Lung (tissue), 12 donors: ENCODE measurements around the gene CACNA1C. TPM values are rescaled to one million over a fixed set of nuclear protein-coding genes. Genes with fewer than 3 reads are reported as not detected.

Experiments used
- ATAC-seq: fragments of 200-7000 bp; cut with Tn5 transposase; one replicate; pipeline ENCODE4 v1.9.1; 2020; ENCODE audit warnings: moderate number of reproducible peaks; ENCODE audit not compliant: insufficient read depth, low FRiP score
- DNase-seq, 3 donors: peaks; one replicate each; pipeline ENCODE4 v3.0.0-alpha.2; 2013 to 2017
- H3K27ac ChIP-seq, 2 donors: one replicate each; pipeline ENCODE4 v1.5.1; 2013; ENCODE audit warnings: mild to moderate bottlenecking in 2 of 2, moderate library complexity in 2 of 2, control low read depth in 1 of 2, inconsistent platforms in 1 of 2, low read depth in 1 of 2, low read length in 1 of 2
- H3K27me3 ChIP-seq, 3 donors: one replicate each; pipeline ENCODE4 v1.5.1; 2013; ENCODE audit warnings: low read length in 2 of 3; ENCODE audit not compliant: control insufficient read depth in 3 of 3, insufficient read depth in 3 of 3
- H3K36me3 ChIP-seq, 4 donors: one replicate each; pipeline ENCODE4 v1.5.1; 2013; ENCODE audit warnings: low read length in 4 of 4, mild to moderate bottlenecking in 1 of 4, moderate library complexity in 1 of 4; ENCODE audit not compliant: control insufficient read depth in 4 of 4, insufficient read depth in 4 of 4
- H3K4me1 ChIP-seq, 5 donors: one replicate each; pipeline ENCODE4 v1.5.1; 2013; ENCODE audit warnings: low read length in 5 of 5, mild to moderate bottlenecking in 2 of 5, moderate library complexity in 1 of 5; ENCODE audit not compliant: control insufficient read depth in 5 of 5, insufficient read depth in 5 of 5
- H3K4me3 ChIP-seq: one replicate; pipeline ENCODE4 v1.5.1; 2013; ENCODE audit warnings: mild to moderate bottlenecking, control low read depth, moderate library complexity
- H3K9ac ChIP-seq, 2 donors: one replicate each; pipeline ENCODE4 v1.5.1; 2013; ENCODE audit warnings: low read length in 2 of 2, control low read depth in 1 of 2; ENCODE audit not compliant: insufficient read depth in 1 of 2
- H3K9me3 ChIP-seq, 4 donors: one replicate each; pipeline ENCODE4 v1.5.1; 2013; ENCODE audit warnings: low read length in 3 of 4, mild to moderate bottlenecking in 1 of 4, moderate library complexity in 1 of 4; ENCODE audit not compliant: control insufficient read depth in 4 of 4, insufficient read depth in 3 of 4
- WGBS, 2 donors: extraction: QIAGEN DNeasy Blood & Tissue Kit; methylation state at CpG; one replicate each; pipeline ENCODE4 v1.1.7; 2013; 5-methylcytosine and 5-hydroxymethylcytosine counted together
- polyA plus RNA-seq, 2 donors: library from polyadenylated mRNA; stranded (reverse); fragments of 200-250 nt; gene quantifications; one replicate each; pipeline ENCODE4 v1.2.1, GENCODE V29; 2013
- total RNA-seq, 2 donors: library from RNA; depleted of rRNA in 1 of 2; stranded (reverse); fragments of >200 nt in 1 of 2; gene quantifications; one replicate each; pipeline ENCODE4 v1.2.1, GENCODE V29; 2014 to 2021
- TF ChIP-seq, protein P1 (sequence below): IDR thresholded peaks from 2 replicates; pipeline ENCODE4 v1.5.1; 2012; ENCODE audit warnings: mild to moderate bottlenecking; ENCODE audit errors: control extremely low read depth, extremely low read depth
- donor health status: control.
- donor health status: control.
- donor health status: Bipolar disorder and iron deficiency.
- donor health status: healthy.
- donor health status: DM: yes; HTN: yes; CAD: no.

CACNA1C gene
- total and polyA plus RNA-seq, 4 donors: 3.2 to 17.5 (median 7.5) TPM

DNA sequence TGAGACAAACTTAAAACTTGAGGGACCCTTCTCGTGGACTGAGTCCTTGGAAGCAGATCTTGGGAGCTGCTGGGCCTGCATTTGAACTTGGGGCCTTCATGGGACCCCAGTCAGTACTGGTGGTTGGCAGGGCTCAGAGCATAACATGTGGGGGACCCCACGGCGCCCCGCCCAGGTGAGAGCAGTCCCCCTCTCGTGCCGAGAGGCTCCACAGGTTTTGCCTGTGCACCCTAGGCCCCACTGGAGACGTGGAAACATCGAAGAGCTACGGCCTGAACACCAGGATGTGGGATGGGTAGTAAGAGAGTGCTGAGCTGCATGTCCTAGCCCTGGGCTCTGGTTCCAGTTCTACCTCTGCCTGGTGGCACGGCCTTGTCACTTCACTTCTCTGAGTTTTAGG is 84.1 kb downstream of the CACNA1C start:
- peaks cover 0 to 19% (median 0%) of the 10 kb centered on the region in 5 donors for H3K4me1 ChIP-seq
- no peak overlapping the region for H3K27ac ChIP-seq
- 96 to 98% methylated on average over 10 of the region's 10 CpGs for WGBS, 2 donors
- H3K4me3 ChIP-seq: no peak overlapping the region
- no peak overlapping the region for H3K9ac ChIP-seq
- no peaks in the 10 kb centered on the region for H3K9me3 ChIP-seq
- peaks cover 0 to 4% (median 0%) of the 10 kb centered on the region in 4 donors for H3K36me3 ChIP-seq
- no peak for DNase-seq
- no peak for ATAC-seq
- TF ChIP-seq, protein P1, sequence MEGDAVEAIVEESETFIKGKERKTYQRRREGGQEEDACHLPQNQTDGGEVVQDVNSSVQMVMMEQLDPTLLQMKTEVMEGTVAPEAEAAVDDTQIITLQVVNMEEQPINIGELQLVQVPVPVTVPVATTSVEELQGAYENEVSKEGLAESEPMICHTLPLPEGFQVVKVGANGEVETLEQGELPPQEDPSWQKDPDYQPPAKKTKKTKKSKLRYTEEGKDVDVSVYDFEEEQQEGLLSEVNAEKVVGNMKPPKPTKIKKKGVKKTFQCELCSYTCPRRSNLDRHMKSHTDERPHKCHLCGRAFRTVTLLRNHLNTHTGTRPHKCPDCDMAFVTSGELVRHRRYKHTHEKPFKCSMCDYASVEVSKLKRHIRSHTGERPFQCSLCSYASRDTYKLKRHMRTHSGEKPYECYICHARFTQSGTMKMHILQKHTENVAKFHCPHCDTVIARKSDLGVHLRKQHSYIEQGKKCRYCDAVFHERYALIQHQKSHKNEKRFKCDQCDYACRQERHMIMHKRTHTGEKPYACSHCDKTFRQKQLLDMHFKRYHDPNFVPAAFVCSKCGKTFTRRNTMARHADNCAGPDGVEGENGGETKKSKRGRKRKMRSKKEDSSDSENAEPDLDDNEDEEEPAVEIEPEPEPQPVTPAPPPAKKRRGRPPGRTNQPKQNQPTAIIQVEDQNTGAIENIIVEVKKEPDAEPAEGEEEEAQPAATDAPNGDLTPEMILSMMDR: no peak
- H3K27me3 ChIP-seq: no peaks in the 10 kb centered on the region

GRCh38 chr12:2137711-2138110 is 84.9 kb downstream of the CACNA1C start:
- Histone ChIP-seq H3K27me3 (no peaks in the 10 kb centered on the region), H3K27ac (peak overlapping the region in 1 of 2 donors; percentile 26), H3K36me3 (peaks cover 0 to 4% (median 0%) of the 10 kb centered on the region in 4 donors), H3K9ac (no peak overlapping the region), H3K4me1 (peaks cover 0 to 19% (median 0%) of the 10 kb centered on the region in 5 donors), H3K9me3 (no peaks in the 10 kb centered on the region), H3K4me3 (no peak overlapping the region)
- ATAC-seq: no peak
- WGBS, 2 donors: 74 to 84% methylated on average over 10 of the region's 10 CpGs
- TF ChIP-seq, protein P1: no peak
- no peak for DNase-seq

GRCh38 chr12:2138294-2138693 is 85.5 kb downstream of the CACNA1C start:
- 95 to 96% methylated on average over 10 of the region's 10 CpGs for WGBS, 2 donors
- ATAC-seq (no peak), DNase-seq (no peak)
- Histone ChIP-seq H3K4me1 (peaks cover 0 to 19% (median 0%) of the 10 kb centered on the region in 5 donors), H3K27me3 (no peaks in the 10 kb centered on the region), H3K9ac (no peak overlapping the region), H3K9me3 (no peaks in the 10 kb centered on the region), H3K4me3 (no peak overlapping the region), H3K36me3 (peaks cover 0 to 4% (median 0%) of the 10 kb centered on the region in 4 donors), H3K27ac (peak overlapping the region in 1 of 2 donors; percentile 26)
- TF ChIP-seq, protein P1: no peak

GRCh38 chr12:2138871-2139308 is 86.1 kb downstream of the CACNA1C start:
- peaks cover 0 to 4% (median 0%) of the 10 kb centered on the region in 4 donors for H3K36me3 ChIP-seq
- ATAC-seq: no peak
- H3K9me3 ChIP-seq: no peaks in the 10 kb centered on the region
- no peak overlapping the region for H3K9ac ChIP-seq
- H3K27me3 ChIP-seq: no peaks in the 10 kb centered on the region
- peaks cover 0 to 19% (median 0%) of the 10 kb centered on the region in 5 donors for H3K4me1 ChIP-seq
- H3K27ac ChIP-seq: no peak overlapping the region
- TF ChIP-seq, protein P1: no peak
- WGBS, 2 donors: 91 to 96% methylated on average over 6 of the region's 6 CpGs
- DNase-seq: no peak
- H3K4me3 ChIP-seq: no peak overlapping the region
